Astrocyte (in vitro differentiated cells and primary cell): Measurements from ENCODE around the gene ZNF316. TPM values are rescaled to one million over a fixed set of nuclear protein-coding genes. Genes with fewer than 3 reads are reported as not detected.

Source experiments
- DNase-seq: peaks from one replicate; pipeline ENCODE4 v3.0.0-alpha.2; 2010; ENCODE audit warnings: low read depth
- FAIRE-seq: peaks from 2 replicates; lab custom pipeline; 2011; peaks lifted over from hg19 to GRCh38; lab: Jason Lieb, UNC
- H2AFZ ChIP-seq: 2 replicates; pipeline ENCODE4 v1.6.0; 2012; ENCODE audit warnings: low read depth, low read length, inconsistent platforms
- H3K27ac ChIP-seq: 2 replicates; pipeline ENCODE4 v1.5.1; 2011; ENCODE audit warnings: low read depth, low read length, inconsistent platforms
- H3K27me3 ChIP-seq: 2 replicates; pipeline ENCODE4 v1.6.0; 2011; ENCODE audit warnings: low read length, inconsistent platforms; ENCODE audit not compliant: insufficient read depth
- H3K36me3 ChIP-seq: 2 replicates; pipeline ENCODE4 v1.5.1; 2011; ENCODE audit warnings: low read length, inconsistent platforms; ENCODE audit not compliant: insufficient read depth
- H3K4me1 ChIP-seq: 2 replicates; pipeline ENCODE4 v1.5.1; 2011; ENCODE audit warnings: low read length, inconsistent platforms; ENCODE audit not compliant: insufficient read depth
- H3K4me2 ChIP-seq: 2 replicates; pipeline ENCODE4 v1.6.0; 2012; ENCODE audit warnings: low read length, inconsistent platforms
- H3K4me3 ChIP-seq: 2 replicates; pipeline ENCODE4 v1.5.1; 2011; ENCODE audit warnings: low read depth, mild to moderate bottlenecking, low read length, inconsistent platforms; ENCODE audit not compliant: insufficient read depth
- H3K79me2 ChIP-seq: 2 replicates; pipeline ENCODE4 v1.6.0; 2012; ENCODE audit warnings: mild to moderate bottlenecking, low read length, inconsistent platforms; ENCODE audit not compliant: insufficient read depth
- H3K9ac ChIP-seq: 2 replicates; pipeline ENCODE4 v1.6.0; 2012; ENCODE audit warnings: mild to moderate bottlenecking, low read length, inconsistent platforms
- H3K9me3 ChIP-seq: 2 replicates; pipeline ENCODE4 v1.5.1; 2012; ENCODE audit warnings: low read depth, mild to moderate bottlenecking, low read length, inconsistent platforms; ENCODE audit not compliant: insufficient read depth
- H4K20me1 ChIP-seq: 2 replicates; pipeline ENCODE4 v1.6.0; 2012; ENCODE audit warnings: low read length, inconsistent platforms; ENCODE audit not compliant: insufficient read depth
- H3K27ac Mint-ChIP-seq: one replicate; pipeline ENCODE4 v1.8.0; 2021; ENCODE audit warnings: mild to moderate bottlenecking, mixed read lengths; ENCODE audit not compliant: unreplicated experiment
- H3K27me3 Mint-ChIP-seq: one replicate; pipeline ENCODE4 v1.8.0; 2021; ENCODE audit warnings: low read depth, mixed read lengths; ENCODE audit not compliant: unreplicated experiment
- H3K36me3 Mint-ChIP-seq: one replicate; pipeline ENCODE4 v1.8.0; 2021; ENCODE audit warnings: low read depth, mixed read lengths; ENCODE audit not compliant: unreplicated experiment
- H3K4me1 Mint-ChIP-seq: one replicate; pipeline ENCODE4 v1.8.0; 2021; ENCODE audit warnings: low read depth, mixed read lengths; ENCODE audit not compliant: unreplicated experiment
- H3K4me3 Mint-ChIP-seq: one replicate; pipeline ENCODE4 v1.8.0; 2021; ENCODE audit warnings: mild to moderate bottlenecking, moderate library complexity, mixed read lengths; ENCODE audit not compliant: unreplicated experiment
- H3K9me3 Mint-ChIP-seq: one replicate; pipeline ENCODE4 v1.8.0; 2021; ENCODE audit warnings: mild to moderate bottlenecking, mixed read lengths; ENCODE audit not compliant: unreplicated experiment
- CTCF ChIP-seq: IDR thresholded peaks from 2 replicates; pipeline ENCODE4 v1.5.1; 2011; ENCODE audit warnings: low read depth, mild to moderate bottlenecking, inconsistent platforms, low read length, moderate library complexity; ENCODE audit not compliant: insufficient read depth
- EZH2 ChIP-seq: IDR thresholded peaks from 2 replicates; pipeline ENCODE4 v1.6.1; 2012; ENCODE audit warnings: mild to moderate bottlenecking, low read length, inconsistent platforms; ENCODE audit not compliant: insufficient read depth
- total RNA-seq: library from RNA; stranded (reverse); gene quantifications from 2 replicates; pipeline ENCODE4 v1.2.1, GENCODE V29; 2021

Gene ZNF316
- total RNA-seq, 1 donor from 2014 or later = 22.8 TPM

GRCh38 chr7:6691609-6692106 lies 54.5 kb downstream of the ZNF316 start:
- H4K20me1 ChIP-seq = peaks cover 4% of the 10 kb centered on the region
- peaks cover 70% of the 10 kb centered on the region for H3K36me3 Mint-ChIP-seq
- no peak overlapping the region for H3K27ac ChIP-seq
- no peak overlapping the region for H3K4me2 ChIP-seq
- H3K4me1 ChIP-seq = no peaks in the 10 kb centered on the region
- no peaks in the 10 kb centered on the region for H3K4me1 Mint-ChIP-seq
- no peaks in the 10 kb centered on the region for H3K27me3 ChIP-seq
- H3K27me3 Mint-ChIP-seq = no peaks in the 10 kb centered on the region
- peaks cover 75% of the 10 kb centered on the region for H3K9me3 Mint-ChIP-seq
- H3K4me3 Mint-ChIP-seq = no peak overlapping the region
- H2AFZ ChIP-seq = no peak overlapping the region
- H3K27ac Mint-ChIP-seq = no peak overlapping the region
- H3K79me2 ChIP-seq = peaks cover 7% of the 10 kb centered on the region
- peak; percentile 40 for DNase-seq
- H3K9me3 ChIP-seq = peaks cover 98% of the 10 kb centered on the region
- TF ChIP-seq EZH2 = no peak
- no peak for TF ChIP-seq CTCF
- H3K36me3 ChIP-seq = peaks cover 93% of the 10 kb centered on the region
- H3K4me3 ChIP-seq = no peak overlapping the region
- FAIRE-seq = no peak
- no peak overlapping the region for H3K9ac ChIP-seq

GRCh38 chr7:6700793-6701192 lies 63.7 kb downstream of the ZNF316 start:
- H3K27ac Mint-ChIP-seq = no peak overlapping the region
- peaks cover 2% of the 10 kb centered on the region for H3K4me1 ChIP-seq
- H3K27me3 Mint-ChIP-seq = no peaks in the 10 kb centered on the region
- H3K9me3 Mint-ChIP-seq = peaks cover 52% of the 10 kb centered on the region
- no peak overlapping the region for H3K4me3 Mint-ChIP-seq
- no peak overlapping the region for H3K4me3 ChIP-seq
- peaks cover 57% of the 10 kb centered on the region for H3K9me3 ChIP-seq
- peaks cover 84% of the 10 kb centered on the region for H3K79me2 ChIP-seq
- DNase-seq (no peak), FAIRE-seq (no peak)
- no peak for TF ChIP-seq EZH2
- TF ChIP-seq CTCF = no peak
- H3K36me3 ChIP-seq = peaks cover 70% of the 10 kb centered on the region
- H3K9ac ChIP-seq = no peak overlapping the region
- no peak overlapping the region for H3K27ac ChIP-seq
- no peak overlapping the region for H2AFZ ChIP-seq
- H3K36me3 Mint-ChIP-seq = peaks cover 59% of the 10 kb centered on the region
- no peaks in the 10 kb centered on the region for H3K27me3 ChIP-seq
- H3K4me2 ChIP-seq = no peak overlapping the region
- H3K4me1 Mint-ChIP-seq = peaks cover 13% of the 10 kb centered on the region
- H4K20me1 ChIP-seq = peaks cover 62% of the 10 kb centered on the region

GRCh38 chr7:6701860-6702259 lies 64.7 kb downstream of the ZNF316 start:
- Histone ChIP-seq H3K4me2 (no peak overlapping the region), H3K4me1 (peaks cover 2% of the 10 kb centered on the region), H3K79me2 (peaks cover 87% of the 10 kb centered on the region), H3K9ac (no peak overlapping the region), H3K27ac (no peak overlapping the region), H3K27me3 (no peaks in the 10 kb centered on the region), H3K9me3 (peaks cover 47% of the 10 kb centered on the region), H4K20me1 (peaks cover 66% of the 10 kb centered on the region), H3K36me3 (peaks cover 59% of the 10 kb centered on the region), H3K4me3 (no peak overlapping the region), H2AFZ (no peak overlapping the region)
- H3K36me3 Mint-ChIP-seq = peaks cover 59% of the 10 kb centered on the region
- H3K9me3 Mint-ChIP-seq = peaks cover 52% of the 10 kb centered on the region
- H3K27ac Mint-ChIP-seq = no peak overlapping the region
- peaks cover 13% of the 10 kb centered on the region for H3K4me1 Mint-ChIP-seq
- DNase-seq = no peak
- no peak for FAIRE-seq
- no peak overlapping the region for H3K4me3 Mint-ChIP-seq
- TF ChIP-seq CTCF (no peak), EZH2 (no peak)
- H3K27me3 Mint-ChIP-seq = no peaks in the 10 kb centered on the region
